IMR-90 (cell line): ENCODE measurements around the gene IL22RA2.

ENCODE experiments used
- BHLHE40 ChIP-seq: fragments of 150-350 bp; IDR thresholded peaks from 2 replicates; pipeline ENCODE4 v1.6.1; 2016; ENCODE audit warnings: mild to moderate bottlenecking, low read depth, low read length
- CEBPB ChIP-seq: IDR thresholded peaks from 2 replicates; pipeline ENCODE4 v1.6.1; 2012; ENCODE audit warnings: low read depth, low read length, improper control_type of control experiment
- CHD1 ChIP-seq: IDR thresholded peaks from 2 replicates; pipeline ENCODE4 v1.6.1; 2012; ENCODE audit warnings: low read depth, low read length, improper control_type of control experiment
- MAFK ChIP-seq: IDR thresholded peaks from 2 replicates; pipeline ENCODE4 v1.6.1; 2012; ENCODE audit warnings: low read depth, low read length, improper control_type of control experiment
- NFE2L2 ChIP-seq: fragments of 150-350 bp; IDR thresholded peaks from 2 replicates; pipeline ENCODE4 v1.6.1; 2016; ENCODE audit warnings: low read depth, mild to moderate bottlenecking, low read length
- POLR2A ChIP-seq: IDR thresholded peaks from 2 replicates; pipeline ENCODE4 v1.6.1; 2012; ENCODE audit warnings: mild to moderate bottlenecking, low read depth, low read length
- RFX5 ChIP-seq: IDR thresholded peaks from 2 replicates; pipeline ENCODE4 v1.8.0; 2012; ENCODE audit warnings: low read depth, mild to moderate bottlenecking, low read length, moderate library complexity
- SMC3 ChIP-seq: fragments of 150-350 bp; IDR thresholded peaks from 2 replicates; pipeline ENCODE4 v1.6.1; 2016; ENCODE audit warnings: low read depth, mild to moderate bottlenecking, antibody characterized with exemption, low read length, moderate library complexity
- TF ChIP-seq, protein P1 (sequence below): fragments of 150-350 bp; IDR thresholded peaks from 2 replicates; pipeline ENCODE4 v1.6.1; 2017; ENCODE audit warnings: mild to moderate bottlenecking, antibody characterized with exemption, low read length, low read depth
- TF ChIP-seq, protein P2 (sequence below): conservative IDR thresholded peaks from 2 replicates; pipeline ENCODE4 v1.5.1; 2012; ENCODE audit warnings: mild to moderate bottlenecking, low read depth, low read length, improper control_type of control experiment

DNA sequence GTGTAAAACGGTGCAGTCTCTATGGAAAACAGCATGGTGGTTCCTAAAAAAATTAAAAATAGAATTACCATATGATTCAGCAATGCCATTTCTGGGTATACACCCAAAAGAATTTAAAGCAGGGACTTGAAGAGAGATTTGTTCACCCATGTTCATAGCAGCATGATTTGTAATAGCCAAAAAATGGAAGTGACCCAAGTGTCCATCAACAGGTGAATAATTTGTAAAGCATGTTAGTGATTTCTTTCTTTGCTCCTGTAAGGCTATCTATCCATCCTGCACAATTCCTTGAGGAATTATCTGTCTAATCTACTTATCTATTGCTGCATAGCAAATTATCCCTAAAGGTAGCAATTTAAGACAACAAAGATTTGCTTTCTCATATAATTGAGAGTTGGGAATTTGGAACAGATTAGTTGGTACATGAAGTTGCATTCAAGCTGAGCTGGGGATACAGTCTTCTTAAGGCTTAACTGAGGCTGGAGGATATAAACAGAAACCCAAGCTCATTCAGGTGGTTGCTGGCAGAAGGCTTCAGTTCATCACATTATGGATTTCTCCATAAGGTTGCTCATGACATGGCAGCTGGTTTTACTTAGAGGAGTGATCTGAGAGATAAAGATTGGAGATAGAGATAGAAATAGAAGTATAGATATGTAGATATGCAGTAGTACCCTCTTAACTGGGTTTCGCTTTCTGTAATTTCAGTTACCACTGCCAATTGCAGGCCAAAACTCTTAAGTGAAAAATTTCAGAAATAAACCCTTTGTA is 62.0 kb downstream of the IL22RA2 start:
- TF ChIP-seq MAFK (no peak), POLR2A (no peak), SMC3 (no peak), RFX5 (no peak), CEBPB (no peak), CHD1 (no peak), BHLHE40 (no peak), NFE2L2 (no peak)
- TF ChIP-seq, protein P1, sequence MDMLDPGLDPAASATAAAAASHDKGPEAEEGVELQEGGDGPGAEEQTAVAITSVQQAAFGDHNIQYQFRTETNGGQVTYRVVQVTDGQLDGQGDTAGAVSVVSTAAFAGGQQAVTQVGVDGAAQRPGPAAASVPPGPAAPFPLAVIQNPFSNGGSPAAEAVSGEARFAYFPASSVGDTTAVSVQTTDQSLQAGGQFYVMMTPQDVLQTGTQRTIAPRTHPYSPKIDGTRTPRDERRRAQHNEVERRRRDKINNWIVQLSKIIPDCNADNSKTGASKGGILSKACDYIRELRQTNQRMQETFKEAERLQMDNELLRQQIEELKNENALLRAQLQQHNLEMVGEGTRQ = no peak
- TF ChIP-seq, protein P2, sequence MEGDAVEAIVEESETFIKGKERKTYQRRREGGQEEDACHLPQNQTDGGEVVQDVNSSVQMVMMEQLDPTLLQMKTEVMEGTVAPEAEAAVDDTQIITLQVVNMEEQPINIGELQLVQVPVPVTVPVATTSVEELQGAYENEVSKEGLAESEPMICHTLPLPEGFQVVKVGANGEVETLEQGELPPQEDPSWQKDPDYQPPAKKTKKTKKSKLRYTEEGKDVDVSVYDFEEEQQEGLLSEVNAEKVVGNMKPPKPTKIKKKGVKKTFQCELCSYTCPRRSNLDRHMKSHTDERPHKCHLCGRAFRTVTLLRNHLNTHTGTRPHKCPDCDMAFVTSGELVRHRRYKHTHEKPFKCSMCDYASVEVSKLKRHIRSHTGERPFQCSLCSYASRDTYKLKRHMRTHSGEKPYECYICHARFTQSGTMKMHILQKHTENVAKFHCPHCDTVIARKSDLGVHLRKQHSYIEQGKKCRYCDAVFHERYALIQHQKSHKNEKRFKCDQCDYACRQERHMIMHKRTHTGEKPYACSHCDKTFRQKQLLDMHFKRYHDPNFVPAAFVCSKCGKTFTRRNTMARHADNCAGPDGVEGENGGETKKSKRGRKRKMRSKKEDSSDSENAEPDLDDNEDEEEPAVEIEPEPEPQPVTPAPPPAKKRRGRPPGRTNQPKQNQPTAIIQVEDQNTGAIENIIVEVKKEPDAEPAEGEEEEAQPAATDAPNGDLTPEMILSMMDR = no peak
